ENCODE results near the gene GTF2IRD1. TPM values are rescaled to one million over a fixed set of nuclear protein-coding genes. Genes with fewer than 3 reads are reported as not detected.

The GTF2IRD1 gene
- total and polyA plus RNA-seq, 9 of the 15 experiments (the other 6 are each of a cell fraction or from before 2014, with no cell fraction given) = 9.1 to 30.2 (median 14.0) TPM

DNA sequence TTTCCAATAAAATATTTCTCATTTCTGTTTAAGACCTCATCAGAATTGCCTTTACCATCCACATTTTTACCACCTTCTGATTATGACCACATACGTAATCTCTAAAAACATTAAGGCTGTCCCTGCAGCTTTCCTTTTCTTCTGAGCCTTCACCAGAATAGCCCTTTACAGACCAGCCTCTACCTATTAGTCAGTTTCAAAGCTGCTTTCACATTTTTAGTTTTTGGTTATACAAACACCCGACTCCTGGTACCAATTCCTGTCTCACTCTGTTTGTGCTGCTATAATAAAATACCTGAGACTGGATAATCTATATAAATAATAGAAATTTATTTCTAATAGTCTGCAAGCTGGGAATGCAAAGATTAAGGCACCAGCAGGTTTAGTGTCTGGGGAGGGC lies 15.4 kb upstream of the GTF2IRD1 start (continued):
- TF ChIP-seq SPI1 (IDR thresholded peaks at IDR 0.05; ENCODE audit: borderline replicate concordance, low read depth, low read length) (no peak), TAF9B (IDR thresholded peaks at IDR 0.05; ENCODE audit: partially characterized antibody) (no peak), CREB3 (tag; conservative IDR thresholded peaks at IDR 0.05; ENCODE audit: low read depth) (no peak), ZNF263 (CRISPR knock-in tag; IDR thresholded peaks at IDR 0.05; ENCODE audit: borderline replicate concordance) (no peak), TCF7L2 (IDR thresholded peaks at IDR 0.05; ENCODE audit: low read depth, low read length) (no peak), GATAD2A (IDR thresholded peaks at IDR 0.05) (no peak)

DNA sequence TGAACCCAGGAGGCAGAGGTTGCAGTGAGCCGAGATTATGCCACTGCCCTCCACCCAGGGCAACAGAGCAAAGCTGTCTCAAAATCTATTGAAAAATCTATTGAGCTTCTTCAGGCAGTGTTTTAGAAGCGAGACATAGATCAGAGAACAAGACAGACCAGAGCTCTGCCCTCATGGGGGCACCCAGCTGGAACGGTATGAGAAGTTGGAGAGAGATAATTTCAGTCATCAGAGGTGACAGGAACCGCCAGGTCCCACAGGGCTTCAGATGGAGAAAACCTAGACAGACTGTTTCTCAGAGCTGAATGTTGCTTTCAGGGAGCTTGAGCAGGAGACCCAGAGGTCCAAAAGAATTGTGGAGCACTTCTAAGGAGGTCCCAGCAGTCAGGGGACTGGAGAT lies 14.2 kb upstream of the GTF2IRD1 start:
- peaks cover 12 to 43% of the 10 kb centered on the region in 2 experiments; a peak in 4 of 5 replicates for H3K27me3 ChIP-seq (ENCODE audit: control insufficient read depth in 2 of 2, insufficient read depth in 2 of 2, low read length in 2 of 2)
- no peaks in the 10 kb centered on the region for H3K9me1 ChIP-seq (ENCODE audit: control insufficient read depth, insufficient read depth, low read length)
- FAIRE-seq = no peak
- ChIA-PET CTCF (ENCODE audit: low intra/inter-chr PET ratio) (interaction anchor here (0.7 kb wide), 1 partner anchor 184 kb away, joined by 5 read pairs; no protein-coding TSS in a partner anchor), POLR2A (interaction anchor here (1.4 kb wide), 1 partner anchor 11 kb away, joined by 3 read pairs; no protein-coding TSS in a partner anchor)
- in situ Hi-C loops (cut with MboI) = no loop called here
- no peak for ATAC-seq
- peaks cover 0 to 6% of the 10 kb centered on the region in 2 experiments; a peak in 2 of 5 replicates for H3K4me1 ChIP-seq (replicated peaks in 1 of 2; ENCODE audit: control insufficient read depth in 2 of 2, insufficient read depth in 2 of 2, low read length in 2 of 2)
- WGBS (ENCODE audit: insufficient coverage, low coverage, missing lambda C conversion rate) = 7% methylated on average over 4 of the region's 4 CpGs
- H3K4me3 ChIP-seq = no peak overlapping the region
- no peak overlapping the region for H3K4me2 ChIP-seq (ENCODE audit: insufficient read depth, low read length)
- H3K9me3 ChIP-seq (replicated peaks; ENCODE audit: control insufficient read depth, insufficient read depth, low read depth, low read length) = peaks cover 7% of the 10 kb centered on the region
- no peak overlapping the region for H2AFZ ChIP-seq (ENCODE audit: low read depth, low read length)
- no peaks in the 10 kb centered on the region for H4K20me1 ChIP-seq (replicated peaks; ENCODE audit: control insufficient read depth, insufficient read depth, low read length)
- no peak for DNase-seq (ENCODE audit: extremely low read depth in 1 of 4, low spot score in 3 of 4)
- no peak overlapping the region for H3K27ac ChIP-seq (ENCODE audit: extremely low read depth, low read depth, low read length)
- BruUV-seq (replicated peaks) = no TSS peak
- intact Hi-C loops (cut with micrococcal nuclease) = no loop called here
- H3K9ac ChIP-seq (ENCODE audit: insufficient read depth in 1 of 2, low read depth in 2 of 2, low read length in 2 of 2) = no peak overlapping the region
- H3K36me3 ChIP-seq (ENCODE audit: control insufficient read depth, insufficient read depth, low read length) = no peaks in the 10 kb centered on the region
- no peaks in the 10 kb centered on the region for H3K79me2 ChIP-seq (ENCODE audit: control insufficient read depth, insufficient read depth, low read length)
- TF ChIP-seq JUN (IDR thresholded peaks at IDR 0.05; ENCODE audit: borderline replicate concordance, low read depth, low read length) (no peak), JUN (CRISPR knock-in tag; IDR thresholded peaks at IDR 0.05; ENCODE audit: borderline replicate concordance) (no peak), SREBF1 (IDR thresholded peaks at IDR 0.05; ENCODE audit: borderline replicate concordance, low read depth, low read length) (no peak), MYBL2 (IDR thresholded peaks at IDR 0.05; ENCODE audit: low read depth) (no peak), MYBL2 (CRISPR knock-in tag; IDR thresholded peaks at IDR 0.05; ENCODE audit: borderline replicate concordance) (no peak), ZNF3 (CRISPR knock-in tag; IDR thresholded peaks at IDR 0.05) (no peak), BDP1 (IDR thresholded peaks at IDR 0.05; ENCODE audit: insufficient read depth, insufficient read length) (no peak)
